IPS-11a (cell line): ENCODE data around the gene CCDC174.
"Not testable (repeated sequence)": the region's sequence is repeated elsewhere in the genome, so short reads cannot be mapped to it uniquely, and the experiment has no call there.

Experiments
- H3K4me3 ChIP-seq: one replicate; pipeline ENCODE4 v1.5.1; 2013; ENCODE audit warnings: low read depth, low read length, control low read depth

Gene CCDC174

DNA sequence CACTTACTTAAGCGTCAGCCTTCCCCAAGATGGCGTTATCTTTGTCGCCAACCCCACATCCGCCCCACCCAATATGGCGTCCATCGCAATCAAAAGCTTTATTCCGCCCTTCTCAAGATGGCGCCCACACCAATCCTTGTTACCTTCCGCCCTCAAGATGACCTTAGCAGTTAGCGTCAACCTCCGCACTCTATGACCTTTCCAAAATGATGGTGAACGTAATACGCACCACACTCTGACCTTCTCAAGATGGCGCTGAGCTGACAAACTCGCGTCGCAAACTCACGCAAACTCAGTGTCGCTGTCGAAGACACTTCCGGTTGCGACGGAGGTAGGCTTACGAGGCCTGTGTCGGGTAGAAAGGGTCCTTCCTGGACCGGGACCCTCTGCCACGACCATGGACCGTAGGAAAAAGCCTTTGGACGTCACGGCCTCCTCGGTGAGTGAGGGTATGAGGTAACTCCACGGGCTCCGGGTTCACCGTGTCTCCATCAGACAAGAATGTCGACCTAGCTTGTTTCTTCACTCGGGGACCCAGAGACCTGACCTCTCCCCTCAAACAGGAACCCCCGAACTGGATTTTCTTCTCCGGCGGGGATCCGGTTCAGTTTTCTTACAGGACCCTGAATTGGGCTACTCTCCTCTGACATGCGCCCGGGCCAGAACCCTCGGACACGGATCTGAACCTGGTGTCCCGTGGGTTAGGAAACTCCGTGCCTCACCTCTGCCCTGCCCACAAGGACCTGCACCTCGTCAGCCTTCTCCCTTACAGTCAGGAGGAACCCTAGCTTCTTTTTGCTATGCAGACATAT is at the start of gene CCDC174:
Gene CCDC174 (plus strand): TSS at position 323 of the 812 bp plus-strand sequence. CDS start 75 bp downstream, at position 398.
- H3K4me3 ChIP-seq, result peak within 1 kb of the TSS; percentile 97

DNA sequence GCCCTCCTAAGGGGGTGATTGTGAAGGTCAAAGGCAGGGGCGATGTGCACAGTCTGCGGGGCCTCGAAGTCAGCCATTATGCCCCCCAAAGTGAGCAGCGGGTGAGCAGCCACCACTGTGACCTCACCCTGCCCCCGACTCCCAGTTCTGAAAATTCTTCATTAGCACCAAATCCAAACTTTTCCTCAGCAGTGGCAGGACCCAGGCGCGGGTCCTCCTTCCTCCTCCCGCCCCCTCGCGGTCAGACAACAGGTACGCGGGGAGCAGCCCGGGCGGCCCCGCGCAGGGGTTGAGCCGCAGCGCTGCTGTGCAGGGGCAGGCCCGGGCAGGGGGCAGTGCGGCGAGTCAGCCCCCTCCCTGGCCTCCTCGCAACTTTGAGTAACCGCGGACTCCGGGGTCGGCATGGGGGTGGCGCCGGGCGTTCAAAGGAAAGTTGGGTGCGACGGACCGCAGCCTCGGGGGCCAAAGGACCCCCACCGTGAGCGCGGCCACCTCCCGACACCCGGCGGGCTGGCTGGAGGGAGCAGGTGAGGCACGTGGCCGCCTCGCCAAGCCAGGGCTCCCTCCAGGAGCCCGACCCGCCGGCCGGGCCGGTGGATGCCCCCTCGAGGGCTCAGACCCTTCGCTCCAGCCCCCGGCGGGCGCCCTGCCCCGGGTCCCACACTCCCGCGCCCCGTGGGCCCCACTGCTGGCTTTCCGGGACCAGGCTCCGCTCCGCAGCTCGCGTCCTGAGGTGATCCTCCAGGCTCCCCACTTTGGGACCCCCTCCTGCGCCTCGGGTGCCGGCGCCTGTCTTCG is 49.4 kb upstream of the CCDC174 start:
- peak overlapping the region; percentile 54 for H3K4me3 ChIP-seq

DNA sequence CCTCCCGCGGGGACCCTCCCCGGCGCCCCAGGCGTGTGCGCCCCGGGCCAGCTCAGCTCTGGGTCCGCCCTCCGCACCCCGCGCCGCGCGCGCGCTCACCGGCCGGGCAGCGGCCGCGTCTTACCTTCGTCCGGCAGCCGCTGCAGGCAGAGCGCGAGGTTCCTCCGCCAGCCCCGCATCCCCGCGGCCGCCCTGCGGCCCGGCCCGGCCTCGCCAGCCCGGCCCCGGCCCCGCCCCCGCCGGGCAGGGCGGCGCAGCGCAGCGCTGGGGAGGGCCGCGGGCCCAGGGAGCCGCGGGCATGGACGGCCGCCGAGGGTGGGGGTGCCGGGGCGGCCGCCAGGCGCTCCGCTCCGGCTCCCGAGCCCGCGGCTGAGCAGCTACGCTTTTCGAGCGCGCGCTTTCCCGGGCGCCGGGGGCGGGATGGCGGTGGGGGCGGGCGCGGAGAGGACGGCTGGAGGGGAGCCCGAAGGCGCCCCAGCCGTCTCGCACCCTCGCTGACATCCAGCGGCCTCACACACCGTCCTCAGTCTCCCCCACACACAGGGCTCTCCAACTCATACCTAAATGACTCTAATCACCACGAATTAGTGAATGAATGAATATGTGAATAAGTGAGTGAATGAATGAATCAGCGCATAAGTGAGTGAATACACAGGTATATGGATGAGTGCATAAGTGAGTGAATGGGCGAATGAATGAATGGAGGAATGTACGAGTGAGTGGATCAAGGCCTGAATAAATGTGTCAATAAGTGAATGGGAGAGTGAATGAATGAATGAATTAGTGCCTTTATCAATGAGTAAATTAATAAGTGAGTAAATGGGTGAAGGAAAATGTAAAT is 48.5 kb upstream of the CCDC174 start:
- H3K4me3 ChIP-seq, result peak overlapping the region; percentile 54

DNA sequence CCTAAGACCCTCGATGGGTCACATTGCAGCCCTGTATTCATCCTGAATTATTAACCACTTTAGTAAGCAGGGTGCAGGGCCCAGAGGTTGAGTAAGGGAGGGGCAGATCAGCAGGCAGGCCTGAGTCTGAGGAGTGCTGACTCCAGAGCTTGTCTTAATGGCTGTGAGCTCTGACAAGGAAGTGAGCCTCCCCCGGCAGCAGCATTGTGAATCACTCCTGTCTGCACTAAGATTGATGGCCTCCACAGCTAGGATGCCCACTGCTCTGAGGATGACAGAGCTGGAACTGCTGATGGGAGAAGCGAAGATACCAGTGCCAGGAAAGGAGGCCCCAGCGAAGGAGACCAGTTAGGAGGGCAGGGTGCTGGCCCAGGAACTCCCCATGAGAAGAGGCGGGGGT is 46.5 kb upstream of the CCDC174 start:
- H3K4me3 ChIP-seq, result no peak overlapping the region

DNA sequence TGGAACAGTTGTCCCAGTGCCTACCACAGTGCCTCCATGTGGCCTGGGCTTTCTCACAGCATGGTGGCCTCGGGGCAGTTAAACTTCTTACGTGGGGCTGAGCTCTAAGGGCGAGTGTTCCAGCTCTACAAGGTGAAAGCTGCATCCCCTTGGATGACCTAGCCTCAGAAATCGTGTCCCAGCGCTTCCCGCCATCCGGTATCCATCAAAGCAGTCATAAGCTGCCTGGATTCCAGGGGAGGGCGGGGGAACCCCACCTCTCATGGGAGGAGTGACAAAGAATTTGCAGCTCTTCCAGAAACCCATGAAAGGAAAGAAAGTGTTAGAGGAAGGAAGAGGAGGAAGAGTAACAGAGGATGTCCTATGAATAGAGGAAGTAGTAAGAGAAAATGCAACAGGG is 45.8 kb upstream of the CCDC174 start:
- H3K4me3 ChIP-seq, result no peak overlapping the region

DNA sequence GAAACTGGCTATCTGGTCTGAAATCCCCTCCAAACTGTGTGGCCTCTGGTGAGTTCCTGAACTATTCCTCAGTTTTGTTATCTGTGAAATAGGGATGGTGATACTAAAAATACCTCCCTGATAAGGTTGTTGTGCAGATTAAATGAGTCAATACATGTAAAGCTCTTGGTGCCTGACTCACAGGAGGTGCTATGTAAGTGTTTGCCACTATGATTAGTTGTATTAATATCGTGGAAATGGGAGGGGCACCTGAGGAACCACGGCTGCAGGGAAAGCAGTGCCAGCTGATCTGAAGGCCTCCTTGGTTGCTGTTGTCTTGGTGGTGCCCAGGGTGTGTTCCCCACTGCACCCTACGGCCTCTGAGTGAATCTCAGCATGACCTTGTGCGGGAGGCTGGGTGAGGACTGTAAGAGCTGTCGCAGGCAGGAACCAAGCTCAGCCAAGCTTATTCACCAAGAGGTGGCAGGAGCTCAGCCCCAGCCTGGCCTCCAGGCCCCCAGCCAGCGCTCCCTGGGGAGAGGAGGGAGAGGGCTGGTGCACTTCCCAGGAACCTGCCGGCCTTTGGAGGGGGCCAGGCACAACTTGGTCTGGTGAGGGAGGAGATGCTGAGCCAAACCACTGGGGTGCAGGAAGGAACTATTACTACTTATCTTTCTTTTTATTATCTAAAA is 44.8 kb upstream of the CCDC174 start:
- no peak overlapping the region for H3K4me3 ChIP-seq

DNA sequence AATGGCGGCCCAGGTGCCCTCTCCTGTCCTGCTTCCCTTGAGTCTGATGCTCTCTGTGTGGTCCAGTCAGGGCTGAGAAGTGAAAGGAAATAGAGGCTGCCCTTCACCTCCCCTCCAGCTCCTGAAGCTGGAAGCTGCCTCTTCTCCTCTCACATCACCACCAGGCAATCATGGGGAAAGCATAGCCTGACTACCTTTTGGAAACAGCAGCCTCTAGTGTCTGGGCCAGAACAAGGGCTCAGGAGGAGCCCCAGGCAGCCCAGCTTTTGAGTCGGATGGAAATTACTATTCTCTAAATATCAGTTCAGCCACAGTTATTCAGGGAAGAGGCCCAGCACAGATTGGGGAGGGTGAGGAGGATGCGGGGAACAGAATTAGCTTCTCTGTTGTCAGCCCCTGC is 43.3 kb upstream of the CCDC174 start:
- H3K4me3 ChIP-seq, result no peak overlapping the region

DNA sequence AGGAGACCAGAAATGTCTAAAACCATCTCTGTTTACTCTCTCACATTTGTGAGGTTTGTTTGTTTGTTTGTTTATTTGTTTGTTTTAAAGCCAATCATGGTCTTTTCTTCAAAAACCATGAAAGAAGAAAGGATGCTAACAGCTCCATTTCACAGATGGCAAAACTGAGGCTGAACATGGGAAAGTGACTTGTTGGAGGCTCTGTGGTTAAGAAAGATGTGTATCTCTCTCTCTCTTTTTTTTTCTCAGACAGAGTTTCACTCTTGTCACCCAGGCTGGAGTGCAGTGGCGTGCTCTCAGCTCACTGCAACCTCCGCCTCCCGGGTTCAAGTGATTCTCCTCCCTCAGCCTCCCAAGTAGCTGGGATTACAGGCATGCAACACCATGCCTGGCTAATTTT is 42.5 kb upstream of the CCDC174 start:
- H3K4me3 ChIP-seq, result not testable (repeated sequence)

DNA sequence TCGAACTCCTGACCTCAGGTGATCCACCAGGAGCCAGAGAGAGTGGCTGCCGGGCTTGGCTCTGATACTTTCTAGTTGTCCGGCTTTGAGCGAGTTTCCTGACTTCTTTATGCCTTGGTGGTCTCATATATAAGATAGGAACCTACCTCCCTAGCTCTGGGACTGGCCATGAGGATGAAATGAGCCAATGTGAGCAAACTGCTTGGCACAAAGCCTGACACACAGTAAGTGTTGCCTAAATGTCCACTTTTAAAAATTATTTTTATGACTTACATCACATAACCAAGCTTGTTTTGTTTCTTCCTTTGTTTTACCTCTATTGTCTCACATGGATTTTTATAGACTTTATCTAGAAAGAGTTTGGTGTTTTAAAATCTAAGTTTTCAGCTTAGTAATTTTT is 42.1 kb upstream of the CCDC174 start:
- no peak overlapping the region for H3K4me3 ChIP-seq

DNA sequence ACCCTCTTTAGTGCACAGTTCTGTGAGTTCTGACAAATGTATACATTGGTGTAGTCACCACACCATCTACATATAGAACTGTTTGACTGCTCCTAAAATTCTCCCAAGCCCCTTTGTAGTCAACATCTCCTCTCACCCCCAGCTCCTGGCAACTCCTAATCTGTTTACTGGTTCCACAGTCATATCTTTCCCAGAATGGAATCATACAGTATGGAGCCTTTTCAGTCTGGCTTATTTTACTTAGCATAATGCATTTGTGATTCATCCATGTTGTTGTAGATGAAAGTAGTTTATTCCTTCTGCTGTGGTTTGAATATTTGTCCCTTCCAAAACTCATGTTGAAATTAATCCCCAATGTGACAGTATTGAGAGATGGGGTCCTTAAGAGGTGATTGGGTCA is 41.6 kb upstream of the CCDC174 start:
- no peak overlapping the region for H3K4me3 ChIP-seq

DNA sequence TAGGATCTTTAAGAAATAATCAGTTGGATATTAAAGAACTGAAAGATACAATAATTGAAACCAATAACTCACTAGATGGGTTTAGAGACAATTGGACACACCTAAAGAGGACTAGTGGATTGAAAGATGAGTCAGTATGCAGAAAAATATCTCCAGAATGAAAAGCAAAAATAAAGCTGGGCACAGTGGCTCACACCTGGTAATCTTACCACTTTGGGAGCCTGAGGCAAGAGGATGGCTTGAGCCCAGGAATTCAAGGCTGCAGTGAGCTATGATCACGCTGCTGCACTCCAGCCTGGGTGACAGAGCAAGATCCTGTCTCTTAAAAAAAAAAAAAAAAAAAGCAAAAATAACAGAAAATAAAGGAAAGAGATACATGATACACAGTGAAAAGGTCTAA is 37.4 kb upstream of the CCDC174 start:
- no peak overlapping the region for H3K4me3 ChIP-seq

DNA sequence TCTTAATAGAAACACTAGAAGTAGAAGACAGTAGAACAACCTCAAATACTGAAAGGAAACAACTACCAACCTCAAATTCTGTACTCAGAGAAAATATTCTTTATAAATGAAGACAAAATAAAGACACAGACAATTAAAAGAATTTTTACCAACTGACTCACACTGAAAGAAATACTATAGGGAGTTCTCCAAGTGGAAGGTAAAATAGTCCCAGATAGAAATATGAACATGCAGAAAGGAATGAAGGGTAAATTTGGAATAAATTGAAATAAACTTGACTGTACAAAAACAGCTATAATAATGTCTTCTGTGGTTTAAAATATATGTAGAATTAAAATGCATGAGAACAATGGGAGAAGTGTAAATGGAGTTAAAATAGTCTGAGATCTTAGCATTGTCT is 36.7 kb upstream of the CCDC174 start:
- H3K4me3 ChIP-seq, result no peak overlapping the region

DNA sequence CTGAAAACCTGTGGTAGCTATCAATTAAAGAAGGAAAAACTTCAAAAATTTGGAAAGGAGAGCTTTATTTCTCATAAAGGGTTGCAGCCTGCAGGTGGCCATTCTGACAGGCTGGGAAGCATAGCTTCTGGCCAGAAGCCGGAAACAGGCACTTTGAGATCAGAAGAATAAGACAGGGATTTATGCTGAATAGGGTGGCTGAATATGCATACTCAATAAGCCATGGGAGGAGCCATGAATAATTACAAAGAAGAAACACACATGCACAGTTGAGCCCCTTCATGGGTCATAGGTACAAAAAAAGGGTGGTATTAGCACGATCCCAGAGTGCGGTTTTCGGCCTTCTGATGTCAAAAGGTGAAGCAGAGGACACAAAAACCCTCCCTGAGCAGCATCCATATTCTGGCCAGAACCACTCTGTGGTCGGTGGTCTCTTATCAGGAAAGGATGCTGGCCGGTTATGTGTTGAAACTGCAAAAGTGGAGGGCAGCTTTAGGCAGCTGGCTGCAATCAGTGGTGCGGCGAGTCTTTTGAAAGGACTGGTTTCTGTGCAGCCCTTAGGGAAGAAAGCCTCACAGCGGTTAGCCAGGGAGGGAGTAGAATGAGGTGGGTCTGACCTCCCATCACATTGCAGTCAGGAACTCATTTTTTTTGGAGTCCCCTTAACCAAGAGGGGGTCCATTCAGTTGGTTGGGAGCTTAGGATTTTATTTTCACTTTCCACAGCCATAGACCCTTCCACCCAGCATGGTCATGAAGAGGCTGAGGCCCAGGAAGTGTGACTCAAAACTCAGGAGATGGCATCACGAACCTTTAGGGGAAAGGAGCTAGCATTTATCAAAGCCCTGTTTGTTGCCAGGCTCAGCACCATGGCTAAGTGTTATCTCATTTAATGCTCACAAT is 34.7 kb upstream of the CCDC174 start:
- H3K4me3 ChIP-seq, result no peak overlapping the region

DNA sequence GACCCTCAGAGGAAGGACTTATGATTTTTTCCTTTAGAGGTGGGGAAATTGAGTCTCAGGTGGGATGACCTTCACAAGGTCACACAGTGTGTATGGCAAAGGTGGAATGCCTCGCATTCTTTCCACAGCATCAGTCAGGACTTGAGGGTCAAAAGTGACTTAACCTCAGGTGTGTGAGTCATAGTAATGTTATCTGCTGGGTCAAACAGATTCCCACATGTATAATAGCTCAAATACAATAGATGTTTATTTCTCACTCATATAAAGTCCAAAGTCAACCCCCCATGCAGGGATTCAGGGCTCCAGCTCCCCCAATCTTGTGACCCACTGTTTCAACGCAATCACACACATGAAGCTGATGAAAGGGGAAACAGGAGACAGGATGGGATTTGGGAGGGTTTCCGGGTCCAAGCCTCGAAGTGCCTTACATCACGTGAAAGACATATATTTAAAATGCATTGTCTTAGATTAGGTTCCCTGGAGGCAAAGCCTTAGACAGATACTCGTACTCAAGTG is 34.0 kb upstream of the CCDC174 start:
- no peak overlapping the region for H3K4me3 ChIP-seq

DNA sequence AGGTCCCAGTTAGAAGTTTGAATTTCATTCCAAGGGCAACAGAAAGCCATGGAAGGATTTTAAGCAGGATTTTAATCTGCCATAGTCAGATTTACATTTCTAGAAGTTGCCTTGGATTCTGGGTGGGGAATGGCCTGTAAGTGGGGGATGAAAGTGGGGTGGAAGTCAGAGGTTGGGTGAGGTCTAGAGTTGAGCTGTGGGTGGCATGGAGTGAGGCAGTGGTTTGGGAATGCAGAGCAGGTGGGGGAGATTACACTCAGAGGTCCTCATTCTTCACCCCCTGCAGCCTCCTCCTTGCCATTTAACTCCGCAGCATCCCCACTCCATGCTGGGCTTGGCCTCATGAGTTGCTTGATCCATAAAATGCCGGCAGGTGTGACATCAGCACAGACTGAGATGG is 32.0 kb upstream of the CCDC174 start:
- no peak overlapping the region for H3K4me3 ChIP-seq

DNA sequence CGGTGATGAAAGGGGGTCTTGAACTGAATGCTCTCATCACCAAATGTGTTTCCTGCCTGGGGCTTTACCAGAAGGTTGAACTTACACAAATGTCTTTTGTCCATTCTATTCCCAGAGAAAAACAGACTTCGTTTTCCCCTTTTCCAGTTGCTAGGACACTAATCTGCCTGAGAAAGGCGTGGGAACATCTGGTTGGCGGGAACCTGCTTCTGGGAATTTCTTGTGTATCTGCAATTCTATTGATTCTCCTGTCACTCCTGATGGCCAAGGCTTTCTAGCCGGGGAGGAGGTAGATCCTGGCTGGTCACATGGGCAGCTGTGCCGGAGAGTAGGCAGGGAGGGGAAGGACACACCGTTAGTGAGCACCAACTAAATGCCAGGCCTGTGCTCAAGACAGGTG is 31.1 kb upstream of the CCDC174 start:
- H3K4me3 ChIP-seq, result no peak overlapping the region

DNA sequence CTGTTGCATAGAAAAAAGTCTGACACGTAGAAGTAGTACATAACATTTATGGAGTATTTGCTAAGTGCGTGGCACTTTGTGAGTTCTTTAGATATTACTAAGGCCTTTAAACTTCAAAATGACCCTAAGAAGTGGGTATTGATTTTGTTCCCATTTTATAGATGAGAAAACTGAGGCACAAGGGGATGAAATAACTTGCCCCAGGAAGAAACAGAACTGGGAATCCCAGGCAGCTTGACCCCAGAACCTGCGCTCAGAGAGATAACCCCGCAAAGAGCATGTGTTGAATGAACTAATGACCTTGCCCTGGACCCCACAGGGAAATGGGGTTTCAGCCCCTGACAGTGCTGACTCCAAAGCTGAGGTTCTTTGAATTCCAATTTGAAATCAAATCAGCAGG is 30.5 kb upstream of the CCDC174 start:
- no peak overlapping the region for H3K4me3 ChIP-seq

DNA sequence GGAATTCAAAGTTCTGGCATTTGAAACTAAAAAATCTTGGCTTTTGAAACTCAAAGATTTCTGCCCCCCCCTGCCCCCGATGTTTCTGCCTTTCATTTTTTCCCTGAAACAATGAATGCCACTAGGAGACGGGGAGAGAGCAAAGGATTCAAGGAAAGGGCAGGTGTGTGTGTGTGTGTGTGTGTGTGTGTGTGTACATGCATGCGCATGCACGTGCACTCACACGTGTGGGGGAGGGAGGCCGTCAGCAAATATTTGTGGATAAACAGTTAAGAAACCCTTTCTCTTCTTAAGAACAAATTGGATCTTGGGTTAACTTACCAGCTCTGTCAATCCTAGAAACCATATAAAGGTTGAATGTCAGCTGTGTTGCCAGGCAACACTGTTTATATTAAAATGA is 29.2 kb upstream of the CCDC174 start:
- H3K4me3 ChIP-seq, result no peak overlapping the region

DNA sequence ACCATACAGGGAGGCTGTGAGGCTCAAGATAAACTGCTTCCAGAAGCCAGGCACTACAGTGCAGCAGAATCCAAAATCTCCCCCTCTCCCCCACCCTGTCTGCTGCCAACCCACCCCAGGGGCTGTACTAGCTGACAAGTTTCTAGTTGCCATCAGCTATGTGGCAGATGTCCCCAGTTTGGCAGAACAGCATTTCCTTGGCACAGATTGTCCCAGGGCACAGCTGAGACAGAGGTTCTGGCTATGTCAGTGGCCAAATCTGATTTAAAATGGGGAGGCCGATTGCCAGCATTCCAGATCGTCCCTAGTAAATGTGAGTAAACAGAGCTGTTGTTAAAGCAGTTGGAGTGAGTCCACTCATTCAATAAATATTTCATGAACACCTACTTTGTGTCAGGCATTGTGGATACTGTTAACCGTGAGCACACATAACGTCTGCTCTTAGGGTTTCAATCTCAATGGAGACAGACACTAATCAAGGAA is 28.0 kb upstream of the CCDC174 start:
- no peak overlapping the region for H3K4me3 ChIP-seq
